ENCODE measurements around the gene BTBD17. TPM values are rescaled to one million over a fixed set of nuclear protein-coding genes. Genes with fewer than 3 reads are reported as not detected.

The BTBD17 gene
- total and polyA plus RNA-seq, 2 experiments from 2014 or later, result 0.39 to 1.3 TPM

GRCh38 chr17:74393346-74393942 is 31.8 kb upstream of the BTBD17 start:
- Histone ChIP-seq H3K27ac (no peak overlapping the region), H3K4me2 (no peak overlapping the region), H2AFZ (no peak overlapping the region), H3K9me2 (replicated peaks; ENCODE audit: insufficient read depth) (no peaks in the 10 kb centered on the region), H3K4me3 (no peak overlapping the region), H3K4me1 (ENCODE audit: insufficient read depth) (peaks cover 10% of the 10 kb centered on the region), H3K9me3 (ENCODE audit: low read depth) (no peaks in the 10 kb centered on the region), H3K36me3 (replicated peaks; ENCODE audit: insufficient read depth, low read depth) (no peaks in the 10 kb centered on the region), H3K79me2 (no peaks in the 10 kb centered on the region), H3K27me3 (no peaks in the 10 kb centered on the region), H4K20me1 (ENCODE audit: insufficient read depth, poor library complexity, severe bottlenecking) (no peaks in the 10 kb centered on the region)
- no peak for DNase-seq (ENCODE audit: low spot score)
- TF ChIP-seq CTCF (IDR thresholded peaks at IDR 0.05; ENCODE audit: poor library complexity), result no peak
- TF ChIP-seq EZH2phosphoT487 (IDR thresholded peaks at IDR 0.05; ENCODE audit: low read depth, severe bottlenecking, unreplicated experiment), result no peak
- no peak for TF ChIP-seq EZH2 (IDR thresholded peaks at IDR 0.05; ENCODE audit: borderline replicate concordance)
- WGBS (ENCODE audit: low lambda C conversion rate, missing lambda C conversion rate), result 79% methylated on average over 6 of the region's 6 CpGs

- H3K4me2 ChIP-seq, result no peak overlapping the region
- H3K4me1 ChIP-seq (ENCODE audit: insufficient read depth), result peaks cover 10% of the 10 kb centered on the region
- no peaks in the 10 kb centered on the region for H3K9me3 ChIP-seq (ENCODE audit: low read depth)
- no peaks in the 10 kb centered on the region for H3K27me3 ChIP-seq
- no peaks in the 10 kb centered on the region for H3K36me3 ChIP-seq (replicated peaks; ENCODE audit: insufficient read depth, low read depth)
- no peak overlapping the region for H3K4me3 ChIP-seq
- no peaks in the 10 kb centered on the region for H3K79me2 ChIP-seq
- no peak overlapping the region for H2AFZ ChIP-seq
- no peaks in the 10 kb centered on the region for H3K9me2 ChIP-seq (replicated peaks; ENCODE audit: insufficient read depth)
- no peaks in the 10 kb centered on the region for H4K20me1 ChIP-seq (ENCODE audit: insufficient read depth, poor library complexity, severe bottlenecking)
- no peak for TF ChIP-seq CTCF (IDR thresholded peaks at IDR 0.05; ENCODE audit: poor library complexity)
- no peak for TF ChIP-seq EZH2phosphoT487 (IDR thresholded peaks at IDR 0.05; ENCODE audit: low read depth, severe bottlenecking, unreplicated experiment)
- no peak for TF ChIP-seq EZH2 (IDR thresholded peaks at IDR 0.05; ENCODE audit: borderline replicate concordance)
- 70% methylated on average over 5 of the region's 5 CpGs for WGBS (ENCODE audit: low lambda C conversion rate, missing lambda C conversion rate)
- H3K27ac ChIP-seq, result no peak overlapping the region
- DNase-seq (ENCODE audit: low spot score), result no peak
Measured at GRCh38 chr17:74392848-74393247, 31.2 kb upstream of the BTBD17 start.

GRCh38 chr17:74391771-74392170 is 30.1 kb upstream of the BTBD17 start:
- 82% methylated on average over 5 of the region's 5 CpGs for WGBS (ENCODE audit: low lambda C conversion rate, missing lambda C conversion rate)
- no peak overlapping the region for H3K4me3 ChIP-seq
- H3K79me2 ChIP-seq, result no peaks in the 10 kb centered on the region
- no peak overlapping the region for H2AFZ ChIP-seq
- H4K20me1 ChIP-seq (ENCODE audit: insufficient read depth, poor library complexity, severe bottlenecking), result no peaks in the 10 kb centered on the region
- no peaks in the 10 kb centered on the region for H3K9me3 ChIP-seq (ENCODE audit: low read depth)
- H3K27ac ChIP-seq, result no peak overlapping the region
- TF ChIP-seq CTCF (IDR thresholded peaks at IDR 0.05; ENCODE audit: poor library complexity) (no peak), EZH2 (IDR thresholded peaks at IDR 0.05; ENCODE audit: borderline replicate concordance) (no peak), EZH2phosphoT487 (IDR thresholded peaks at IDR 0.05; ENCODE audit: low read depth, severe bottlenecking, unreplicated experiment) (no peak)
- H3K4me2 ChIP-seq, result no peak overlapping the region
- H3K4me1 ChIP-seq (ENCODE audit: insufficient read depth), result peaks cover 10% of the 10 kb centered on the region
- DNase-seq (ENCODE audit: low spot score), result no peak
- H3K27me3 ChIP-seq, result no peaks in the 10 kb centered on the region
- H3K9me2 ChIP-seq (replicated peaks; ENCODE audit: insufficient read depth), result no peaks in the 10 kb centered on the region
- H3K36me3 ChIP-seq (replicated peaks; ENCODE audit: insufficient read depth, low read depth), result no peaks in the 10 kb centered on the region
